ENCODE results near the gene CMBL. TPM values are rescaled to one million over a fixed set of nuclear protein-coding genes. Genes with fewer than 3 reads are reported as not detected.
"Not testable (repeated sequence)": the region's sequence is repeated elsewhere in the genome, so short reads cannot be mapped to it uniquely, and the experiment has no call there.

Gene CMBL
- total RNA-seq, 1 donor from 2014 or later = 50.4 TPM

- no peak for TF ChIP-seq CTCF (IDR thresholded peaks at IDR 0.05; ENCODE audit: borderline replicate concordance)
- no peaks in the 10 kb centered on the region for H3K4me1 ChIP-seq
- no peaks in the 10 kb centered on the region for H3K27me3 ChIP-seq (ENCODE audit: low read depth)
- no peak overlapping the region for H3K4me3 ChIP-seq
- H3K36me3 ChIP-seq = peaks cover 5% of the 10 kb centered on the region
- intact Hi-C loops (cut with micrococcal nuclease) = no loop called here
- H3K27ac ChIP-seq (replicated peaks) = no peak overlapping the region
- H3K9me3 ChIP-seq (replicated peaks) = no peaks in the 10 kb centered on the region
- DNase-seq = no peak
Observed at GRCh38 chr5:10276691-10277090, 31.0 kb downstream of the CMBL start.

- no peaks in the 10 kb centered on the region for H3K4me1 ChIP-seq
- no peaks in the 10 kb centered on the region for H3K9me3 ChIP-seq (replicated peaks)
- intact Hi-C loops (cut with micrococcal nuclease) = no loop called here
- no peak overlapping the region for H3K27ac ChIP-seq (replicated peaks)
- H3K27me3 ChIP-seq (ENCODE audit: low read depth) = no peaks in the 10 kb centered on the region
- H3K4me3 ChIP-seq = no peak overlapping the region
- no peak for DNase-seq
- no peak for TF ChIP-seq CTCF (IDR thresholded peaks at IDR 0.05; ENCODE audit: borderline replicate concordance)
- H3K36me3 ChIP-seq = peaks cover 5% of the 10 kb centered on the region
Observed at GRCh38 chr5:10275991-10276390, 31.7 kb downstream of the CMBL start.

- TF ChIP-seq CTCF (IDR thresholded peaks at IDR 0.05; ENCODE audit: borderline replicate concordance) = no peak
- Histone ChIP-seq H3K4me1 (no peaks in the 10 kb centered on the region), H3K9me3 (replicated peaks) (no peaks in the 10 kb centered on the region), H3K27ac (replicated peaks) (no peak overlapping the region), H3K27me3 (ENCODE audit: low read depth) (no peaks in the 10 kb centered on the region), H3K4me3 (no peak overlapping the region), H3K36me3 (peaks cover 5% of the 10 kb centered on the region)
- no peak for DNase-seq
- intact Hi-C loops (cut with micrococcal nuclease) = no loop called here
Observed at GRCh38 chr5:10275460-10275859, 32.2 kb downstream of the CMBL start.

- H3K36me3 ChIP-seq; H3K4me1 ChIP-seq; H3K9me3 ChIP-seq (replicated peaks); intact Hi-C loops (cut with micrococcal nuclease); H3K27ac ChIP-seq (replicated peaks); H3K4me3 ChIP-seq; DNase-seq; H3K27me3 ChIP-seq (ENCODE audit: low read depth): not testable (repeated sequence)
Observed at GRCh38 chr5:10272875-10273209, 34.9 kb downstream of the CMBL start.

- H3K4me1 ChIP-seq = no peaks in the 10 kb centered on the region
Observed at GRCh38 chr5:10272053-10272874, 35.4 kb downstream of the CMBL start.

More at GRCh38 chr5:10272053-10272874, 35.4 kb downstream of the CMBL start:
- H3K9me3 ChIP-seq (replicated peaks) = no peaks in the 10 kb centered on the region
- no peaks in the 10 kb centered on the region for H3K36me3 ChIP-seq
- H3K27me3 ChIP-seq (ENCODE audit: low read depth) = no peaks in the 10 kb centered on the region
- no peak for TF ChIP-seq CTCF (IDR thresholded peaks at IDR 0.05; ENCODE audit: borderline replicate concordance)
- intact Hi-C loops (cut with micrococcal nuclease) = no loop called here
- no peak overlapping the region for H3K4me3 ChIP-seq
- no peak overlapping the region for H3K27ac ChIP-seq (replicated peaks)
- no peak for DNase-seq

Measured in left ventricle myocardium inferior (tissue), 1 donor.